GM12878 (cell line): Measurements from ENCODE around the gene GALK2. TPM values are rescaled to one million over a fixed set of nuclear protein-coding genes. Genes with fewer than 3 reads are reported as not detected.

Experiments
- ATAC-seq: fragments of 200-7000 bp; cut with Tn5 transposase; 3 replicates; pipeline ENCODE4 v1.9.1; 2020; ENCODE audit warnings: mild to moderate bottlenecking, moderate library complexity
- BruUV-seq: library from RNA; stranded (reverse); fragments of 400-500 nt; replicated peaks from 2 replicates; lab custom pipeline; 2021; lab: Mats Ljungman, UMichigan
- CTCF ChIA-PET: fragments of 300-600 bp; sonication (Branson Sonifier 250); formaldehyde crosslinking; extraction: SDS; loops from one replicate; lab custom pipeline; 2021; ENCODE audit warnings: inconsistent platforms; lab: Yijun Ruan, JAX
- POLR2A ChIA-PET: fragments of 350-600 bp; formaldehyde crosslinking; extraction: SDS; loops from one replicate; lab custom pipeline; 2021; ENCODE audit warnings: inconsistent platforms; lab: Charles Lee
- RAD21 ChIA-PET: fragments of 300-600 bp; sonication (Branson Sonifier 250); formaldehyde crosslinking; loops from one replicate; lab custom pipeline; 2023; ENCODE audit warnings: antibody characterized with exemption; ENCODE audit not compliant: unreplicated experiment; lab: Charles Lee
- SMC1A ChIA-PET: fragments of 300-600 bp; sonication (Branson Sonifier 250); formaldehyde crosslinking; loops from one replicate; lab custom pipeline; 2023; ENCODE audit not compliant: unreplicated experiment, uncharacterized antibody; lab: Charles Lee
- DNase-seq: peaks from one replicate; pipeline ENCODE4 v3.0.0-alpha.2; 2011; ENCODE audit warnings: low read depth, low spot score
- FAIRE-seq: peaks from 3 replicates; lab custom pipeline; 2011; peaks lifted over from hg19 to GRCh38; lab: Jason Lieb, UNC
- H2AFZ ChIP-seq: 2 replicates; pipeline ENCODE4 v1.6.0; 2011; ENCODE audit warnings: low read depth, low read length, control low read depth; ENCODE audit not compliant: control insufficient read depth
- H3K27ac ChIP-seq: 2 replicates; pipeline ENCODE4 v1.5.1; 2011; ENCODE audit warnings: control low read depth; ENCODE audit not compliant: control insufficient read depth, insufficient read depth
- H3K27me3 ChIP-seq, 2 experiments: replicated peaks in 1 of 2; 2 replicates each; pipeline versions ENCODE4 v1.6.0 to v1.6.1; 2011; ENCODE audit warnings: low read length in 1 of 2; ENCODE audit not compliant: control insufficient read depth in 2 of 2, insufficient read depth in 2 of 2
- H3K36me3 ChIP-seq, 2 experiments: 2 replicates each; pipeline ENCODE4 v1.5.1; 2011; ENCODE audit warnings: low read length in 1 of 2; ENCODE audit not compliant: control insufficient read depth in 2 of 2, insufficient read depth in 2 of 2
- H3K4me1 ChIP-seq: 2 replicates; pipeline ENCODE4 v1.6.1; 2011; ENCODE audit warnings: mild to moderate bottlenecking, low read length, moderate library complexity, mixed read lengths; ENCODE audit not compliant: control insufficient read depth, insufficient read depth
- H3K4me2 ChIP-seq: 2 replicates; pipeline ENCODE4 v1.6.0; 2011; ENCODE audit warnings: control low read depth; ENCODE audit not compliant: control insufficient read depth, insufficient read depth
- H3K4me3 ChIP-seq: fragments of 200-600 bp; sonication (generic); 2 replicates; pipeline ENCODE4 v1.5.1; 2016
- H3K79me2 ChIP-seq: 2 replicates; pipeline ENCODE4 v1.6.0; 2011; ENCODE audit warnings: low read length; ENCODE audit not compliant: control insufficient read depth, insufficient read depth
- H3K9ac ChIP-seq: 2 replicates; pipeline ENCODE4 v1.8.0; 2011; ENCODE audit warnings: low read length, control low read depth, mixed read lengths; ENCODE audit not compliant: control insufficient read depth, insufficient read depth
- H3K9me3 ChIP-seq: replicated peaks from 3 replicates; pipeline ENCODE4 v1.5.1; 2011; ENCODE audit warnings: mild to moderate bottlenecking, low read length; ENCODE audit not compliant: control insufficient read depth, insufficient read depth
- H4K20me1 ChIP-seq: 2 replicates; pipeline ENCODE4 v1.6.0; 2011; ENCODE audit not compliant: control insufficient read depth, insufficient read depth
- CHD2 ChIP-seq: IDR thresholded peaks from 2 replicates; pipeline ENCODE4 v1.6.1; 2011; ENCODE audit warnings: low read depth, low read length, improper control_type of control experiment, borderline replicate concordance
- KLF5 ChIP-seq: fragments of 450-650 bp; IDR thresholded peaks from 2 replicates; pipeline ENCODE4 v1.6.1; 2014; ENCODE audit warnings: mild to moderate bottlenecking; ENCODE audit not compliant: partially characterized antibody
- MLLT1 ChIP-seq: fragments of 450-650 bp; IDR thresholded peaks from 2 replicates; pipeline ENCODE4 v1.6.1; 2016; ENCODE audit warnings: mild to moderate bottlenecking
- MTA2 ChIP-seq: fragments of 450-650 bp; IDR thresholded peaks from 2 replicates; pipeline ENCODE4 v1.6.1; 2016; ENCODE audit warnings: low read depth, mild to moderate bottlenecking, moderate library complexity
- POU2F2 ChIP-seq: IDR thresholded peaks from 3 replicates; pipeline ENCODE4 v1.6.1; 2011; ENCODE audit warnings: low read depth, mild to moderate bottlenecking, low read length, borderline replicate concordance
- WGBS: methylation state at CpG from one replicate; pipeline ENCODE4 v1.1.6; 2016; ENCODE audit warnings: low lambda C conversion rate; ENCODE audit not compliant: insufficient replicate concordance, insufficient coverage; ENCODE audit errors: missing lambda C conversion rate; 5-methylcytosine and 5-hydroxymethylcytosine counted together
- in situ Hi-C: fragments of 300-500 bp; cut with MboI; formaldehyde crosslinking; loops from 9 replicates; pipeline ENCODE4 v1.14.3; 2018; ENCODE audit warnings: mixed read lengths
- intact Hi-C: fragments of 100-400 bp; cut with micrococcal nuclease; formaldehyde crosslinking; loops from one replicate; pipeline ENCODE4 v1.14.2; 2022; ENCODE audit not compliant: unreplicated experiment
- polyA plus RNA-seq, 11 experiments: library from polyadenylated mRNA; depleted of rRNA in 4 of 11; unstranded in 6 of 11; stranded (reverse) in 5 of 11; fragments of >200 nt; fragmentation: Nextera tagmentation in 4 of 11; fragmentation: Illumina TruSeq in 1 of 11; extraction: Ambion mirVana in 4 of 11; extraction: Trizol in 1 of 11; gene quantifications; 1 replicate in 1 of 11; 2 replicates in 10 of 11; pipeline versions ENCODE4 v1.2.1 to v1.2.3, GENCODE V29; 2011 to 2016; ENCODE audit warnings: inconsistent platforms in 2 of 11, missing spikeins in 2 of 11, low read depth in 1 of 11
- total RNA-seq, 4 experiments: library from RNA; depleted of rRNA in 3 of 4; stranded (reverse); fragments of >200 nt in 3 of 4; fragmentation: Illumina TruSeq in 1 of 4; extraction: Trizol in 1 of 4; gene quantifications; 2 replicates each; pipeline versions ENCODE4 v1.2.1 to v1.2.3, GENCODE V29; 2013 to 2021

The GALK2 gene
- total and polyA plus RNA-seq, 10 of the 15 experiments (the other 5 are each of a cell fraction or from before 2014, with no cell fraction given): 11.9 to 26.7 (median 15.4) TPM

GRCh38 chr15:49185473-49185872 lies 15.4 kb downstream of the GALK2 start:
- peak; percentile 23 for FAIRE-seq
- RAD21 ChIA-PET: interaction anchor here (1.0 kb wide), 1 partner anchor 40 kb away, joined by 3 read pairs; no protein-coding TSS in a partner anchor

More at GRCh38 chr15:49185473-49185872, 15.4 kb downstream of the GALK2 start:
- intact Hi-C loops (no loop called here), in situ Hi-C loops (no loop called here)
- Histone ChIP-seq H3K9ac (no peak overlapping the region), H3K4me1 (no peaks in the 10 kb centered on the region), H2AFZ (no peak overlapping the region), H3K9me3 (no peaks in the 10 kb centered on the region; the same call in 2 of the 3 replicates), H3K4me2 (no peak overlapping the region), H3K4me3 (no peak overlapping the region), H3K27ac (no peak overlapping the region), H3K36me3 (no peaks in the 10 kb centered on the region), H3K79me2 (no peaks in the 10 kb centered on the region), H3K27me3 (no peaks in the 10 kb centered on the region), H4K20me1 (no peaks in the 10 kb centered on the region)
- no TSS peak for BruUV-seq
- 37% methylated on average over 1 of the region's 1 CpG for WGBS
- ChIA-PET CTCF (interaction anchor here (1.3 kb wide), 1 partner anchor 39 kb away, joined by 3 read pairs; no protein-coding TSS in a partner anchor), SMC1A (no interaction called here), POLR2A (no interaction called here)
- DNase-seq: no peak
- peak; percentile 82 for ATAC-seq
- no peak for TF ChIP-seq KLF5
- no peak for TF ChIP-seq CHD2
- TF ChIP-seq MTA2: 0 out of 2 replicates have a peak, but pooled peaks have one; percentile 17
- TF ChIP-seq POU2F2: no peak
- no peak for TF ChIP-seq MLLT1
